Measurements from ENCODE around the gene STYX.
"Not testable (repeated sequence)": the region's sequence is repeated elsewhere in the genome, so short reads cannot be mapped to it uniquely, and the experiment has no call there.

Gene STYX

DNA sequence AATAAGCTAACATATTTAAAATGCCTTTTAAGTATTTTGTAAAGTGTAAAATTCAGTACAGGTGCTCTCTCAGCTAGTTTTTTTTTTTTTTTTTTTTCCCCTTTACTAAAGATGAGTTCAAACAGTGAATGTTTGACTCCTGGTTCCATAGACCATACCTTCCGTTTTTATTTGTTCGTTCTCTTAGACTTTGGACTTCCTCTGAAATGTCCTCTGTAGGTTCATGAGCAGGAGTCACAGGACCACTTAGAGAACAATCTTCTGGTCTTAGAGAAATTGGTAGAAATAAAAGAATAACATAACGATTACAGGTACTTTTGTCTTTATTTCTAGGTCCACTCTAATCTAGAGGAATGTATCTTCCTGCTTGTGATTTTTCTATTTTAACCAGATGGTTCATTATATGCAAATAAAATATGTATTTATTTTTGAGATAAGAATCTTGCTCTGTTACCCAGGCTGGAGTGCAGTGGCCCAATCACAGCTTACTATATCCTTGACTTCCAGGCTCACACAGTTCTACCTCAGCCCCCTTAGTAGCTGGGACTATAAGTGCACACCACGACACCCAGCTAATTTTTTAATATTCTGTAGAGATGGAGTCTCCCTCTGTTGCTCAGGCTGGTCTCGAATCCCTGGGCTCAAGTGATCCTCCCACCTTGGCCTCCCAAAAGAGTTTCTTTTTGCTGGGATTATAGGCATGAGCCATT is 25.8 kb downstream of the STYX start:
- no peaks in the 10 kb centered on the region for H3K27me3 ChIP-seq (ENCODE audit: control insufficient read depth, insufficient read depth, low read length, poor library complexity, severe bottlenecking)
- H3K36me3 ChIP-seq (ENCODE audit: control insufficient read depth, insufficient read depth, low read length): peaks cover 10% of the 10 kb centered on the region
- WGBS, 2 experiments: 88 to 97% methylated on average over 4 to 5 of the region's 5 CpGs
- H3K4me1 ChIP-seq (ENCODE audit: control insufficient read depth, insufficient read depth, low read length): no peaks in the 10 kb centered on the region
- no peaks in the 10 kb centered on the region for H3K9me3 ChIP-seq (ENCODE audit: control insufficient read depth, low read length)
- no peak overlapping the region for H3K27ac ChIP-seq (ENCODE audit: insufficient read depth, low read depth, low read length, poor library complexity, severe bottlenecking)
- no peak overlapping the region for H3K4me3 ChIP-seq (ENCODE audit: insufficient read depth, low read depth, low read length)

DNA sequence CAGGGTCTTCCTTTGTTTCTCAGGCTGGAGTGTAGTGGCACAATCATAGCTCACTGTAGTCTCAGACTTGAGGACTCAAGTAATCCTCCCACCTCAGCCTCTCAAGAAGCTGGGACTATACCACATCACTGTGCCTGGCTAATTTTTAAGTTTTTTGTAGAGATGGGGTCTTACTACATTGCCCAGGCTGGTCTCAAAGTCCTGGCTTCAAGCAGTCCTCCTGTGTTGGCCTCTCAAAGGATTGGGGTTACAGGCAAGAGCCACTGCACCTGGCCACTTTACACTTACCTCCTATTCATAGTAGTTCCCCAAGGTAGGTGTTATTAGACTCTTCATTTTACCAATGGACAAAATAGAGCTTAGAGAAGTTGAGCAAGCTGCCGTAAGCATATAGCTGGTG is 29.2 kb downstream of the STYX start:
- H3K9me3 ChIP-seq (ENCODE audit: control insufficient read depth, low read length): no peaks in the 10 kb centered on the region
- peaks cover 5% of the 10 kb centered on the region for H3K36me3 ChIP-seq (ENCODE audit: control insufficient read depth, insufficient read depth, low read length)
- no peak overlapping the region for H3K27ac ChIP-seq (ENCODE audit: insufficient read depth, low read depth, low read length, poor library complexity, severe bottlenecking)

DNA sequence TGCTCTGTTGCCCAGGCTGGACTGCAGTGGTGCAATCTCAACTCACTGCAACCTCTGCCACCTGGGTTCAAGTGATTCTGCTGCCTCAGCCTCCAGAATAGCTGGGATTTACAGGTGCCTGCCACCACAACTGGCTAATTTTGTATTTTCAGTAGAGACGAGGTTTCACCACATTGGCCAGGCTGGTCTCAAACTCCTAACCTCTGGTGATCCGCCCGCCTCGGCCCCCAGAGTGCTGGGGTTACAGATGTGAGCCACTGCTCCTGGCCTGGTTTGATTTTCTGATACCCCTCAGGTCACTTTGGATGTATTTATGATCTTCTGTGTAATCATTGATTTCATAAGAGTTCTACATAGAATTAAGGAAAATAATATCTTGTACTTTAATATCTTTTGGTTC is 33.0 kb downstream of the STYX start:
- H3K27me3 ChIP-seq (ENCODE audit: control insufficient read depth, insufficient read depth, low read length, poor library complexity, severe bottlenecking); H3K9me3 ChIP-seq (ENCODE audit: control insufficient read depth, low read length); H3K27ac ChIP-seq (ENCODE audit: insufficient read depth, low read depth, low read length, poor library complexity, severe bottlenecking); H3K36me3 ChIP-seq (ENCODE audit: control insufficient read depth, insufficient read depth, low read length); H3K4me3 ChIP-seq (ENCODE audit: insufficient read depth, low read depth, low read length); H3K4me1 ChIP-seq (ENCODE audit: control insufficient read depth, insufficient read depth, low read length): not testable (repeated sequence)
- 84 to 93% methylated on average over 4 of the region's 4 CpGs for WGBS, 2 experiments

More for the DNA sequence above, 29.2 kb downstream of the STYX start:
- Histone ChIP-seq H3K4me1 (ENCODE audit: control insufficient read depth, insufficient read depth, low read length) (no peaks in the 10 kb centered on the region), H3K27me3 (ENCODE audit: control insufficient read depth, insufficient read depth, low read length, poor library complexity, severe bottlenecking) (no peaks in the 10 kb centered on the region), H3K4me3 (ENCODE audit: insufficient read depth, low read depth, low read length) (no peak overlapping the region)
- WGBS, 2 experiments: no CpG with 5 or more reads among the region's 1 CpG

DNA sequence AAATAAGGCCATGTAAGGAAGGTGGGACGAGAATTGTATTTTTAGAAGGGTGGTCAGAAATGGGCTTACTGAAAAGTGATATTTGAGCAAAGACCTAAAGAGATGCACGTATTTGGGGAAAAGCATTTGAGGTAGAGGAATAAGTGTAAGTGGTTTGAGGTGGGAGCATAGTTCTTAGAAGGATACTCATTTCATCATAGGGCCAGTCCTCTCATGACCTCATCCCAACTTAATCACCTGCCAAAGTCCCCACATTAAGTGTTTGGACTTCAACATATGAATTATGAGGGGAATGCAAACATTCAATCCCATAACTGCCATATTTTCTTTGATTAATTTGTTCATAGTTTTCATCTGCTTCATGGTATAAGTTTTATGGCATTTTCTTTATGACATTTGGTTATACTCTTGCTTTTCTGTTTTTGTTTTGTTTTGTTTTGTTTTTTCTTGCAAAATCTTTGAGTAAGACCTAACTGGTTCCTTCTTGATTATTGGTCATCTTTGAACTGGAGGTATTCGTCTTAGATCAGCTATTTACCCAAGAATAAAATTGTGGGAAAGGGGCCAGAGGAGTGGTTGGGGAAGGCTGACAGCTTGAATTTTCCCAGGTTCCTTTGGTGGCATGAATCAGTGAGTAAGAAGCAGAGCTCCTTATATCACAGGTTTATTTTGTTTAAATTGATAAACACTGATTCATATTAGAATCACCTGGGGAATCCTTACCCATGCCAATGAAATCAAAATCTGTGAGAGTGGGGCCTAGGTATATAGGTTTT is 37.3 kb downstream of the STYX start:
- WGBS, 2 experiments: 94% methylated on average over 3 of the region's 3 CpGs
- H3K36me3 ChIP-seq (ENCODE audit: control insufficient read depth, insufficient read depth, low read length): peaks cover 11% of the 10 kb centered on the region
- no peaks in the 10 kb centered on the region for H3K9me3 ChIP-seq (ENCODE audit: control insufficient read depth, low read length)
- H3K4me1 ChIP-seq (ENCODE audit: control insufficient read depth, insufficient read depth, low read length): no peaks in the 10 kb centered on the region
- H3K27ac ChIP-seq (ENCODE audit: insufficient read depth, low read depth, low read length, poor library complexity, severe bottlenecking): no peak overlapping the region
- H3K27me3 ChIP-seq (ENCODE audit: control insufficient read depth, insufficient read depth, low read length, poor library complexity, severe bottlenecking): no peaks in the 10 kb centered on the region
- H3K4me3 ChIP-seq (ENCODE audit: insufficient read depth, low read depth, low read length): no peak overlapping the region

DNA sequence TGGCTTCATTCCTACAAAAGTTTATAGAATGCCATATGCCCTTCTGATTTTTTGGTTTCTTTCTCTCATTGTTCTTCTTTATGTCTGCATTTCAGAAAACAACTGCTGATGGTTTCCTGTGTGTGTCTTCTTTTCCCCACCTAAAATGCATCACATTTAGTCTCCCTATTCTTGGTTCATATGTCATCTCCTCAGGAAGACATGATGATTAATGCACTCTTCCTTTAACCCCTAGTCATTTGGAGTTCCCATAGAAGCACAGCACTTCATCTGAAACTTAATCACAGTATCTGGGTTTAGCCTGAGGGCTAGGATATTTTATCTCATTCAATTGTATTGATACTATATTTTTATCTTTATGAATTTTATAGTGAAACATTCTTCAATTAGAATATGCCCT is 39.9 kb downstream of the STYX start:
- peaks cover 11% of the 10 kb centered on the region for H3K36me3 ChIP-seq (ENCODE audit: control insufficient read depth, insufficient read depth, low read length)
- no peak overlapping the region for H3K27ac ChIP-seq (ENCODE audit: insufficient read depth, low read depth, low read length, poor library complexity, severe bottlenecking)
- H3K4me1 ChIP-seq (ENCODE audit: control insufficient read depth, insufficient read depth, low read length): no peaks in the 10 kb centered on the region
- no peaks in the 10 kb centered on the region for H3K9me3 ChIP-seq (ENCODE audit: control insufficient read depth, low read length)
- no peaks in the 10 kb centered on the region for H3K27me3 ChIP-seq (ENCODE audit: control insufficient read depth, insufficient read depth, low read length, poor library complexity, severe bottlenecking)
- no peak overlapping the region for H3K4me3 ChIP-seq (ENCODE audit: insufficient read depth, low read depth, low read length)

DNA sequence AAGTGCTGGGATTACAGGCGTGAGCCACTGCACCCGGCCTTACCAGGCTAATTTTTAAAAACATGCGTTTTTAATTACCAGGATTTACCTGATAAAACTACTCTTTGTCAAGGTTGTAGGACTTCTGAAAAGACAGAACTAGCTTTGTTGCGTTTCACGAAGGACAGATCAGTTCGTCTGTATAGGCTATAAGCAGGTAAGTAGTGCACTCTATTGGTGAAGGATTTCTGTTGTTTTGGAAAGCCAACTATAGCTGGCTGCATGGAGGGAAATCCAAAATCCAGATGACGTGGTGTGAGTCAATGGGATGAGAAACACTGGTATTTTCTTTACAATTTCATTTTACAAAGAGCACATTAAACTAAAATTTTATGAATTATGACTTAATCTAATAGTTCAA is 46.9 kb downstream of the STYX start:
- 91 to 97% methylated on average over 7 of the region's 7 CpGs for WGBS, 2 experiments
- H3K27me3 ChIP-seq (ENCODE audit: control insufficient read depth, insufficient read depth, low read length, poor library complexity, severe bottlenecking): no peaks in the 10 kb centered on the region
- peaks cover 3% of the 10 kb centered on the region for H3K36me3 ChIP-seq (ENCODE audit: control insufficient read depth, insufficient read depth, low read length)
- no peaks in the 10 kb centered on the region for H3K4me1 ChIP-seq (ENCODE audit: control insufficient read depth, insufficient read depth, low read length)
- H3K9me3 ChIP-seq (ENCODE audit: control insufficient read depth, low read length): no peaks in the 10 kb centered on the region
- H3K27ac ChIP-seq (ENCODE audit: insufficient read depth, low read depth, low read length, poor library complexity, severe bottlenecking): no peak overlapping the region
- no peak overlapping the region for H3K4me3 ChIP-seq (ENCODE audit: insufficient read depth, low read depth, low read length)

DNA sequence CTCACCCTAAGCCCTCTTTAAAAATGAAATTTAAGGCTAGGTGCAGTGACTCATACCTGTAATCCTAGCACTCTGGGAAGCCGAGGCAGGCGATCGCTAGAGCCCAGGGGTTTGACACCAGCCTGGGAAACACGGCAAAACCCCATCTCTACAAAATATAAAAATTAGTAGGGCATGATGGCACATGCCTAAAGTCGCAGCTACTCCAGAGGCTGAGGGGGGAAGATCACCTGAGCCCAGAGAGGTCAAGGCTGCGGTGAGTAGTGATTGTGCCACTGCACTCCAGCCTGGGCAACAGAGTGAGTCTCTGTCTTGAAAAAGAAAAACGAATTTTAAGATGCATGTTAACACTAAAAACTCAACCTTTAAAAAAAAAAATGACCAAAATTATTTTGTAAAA is 48.7 kb downstream of the STYX start:
- Histone ChIP-seq H3K4me1 (ENCODE audit: control insufficient read depth, insufficient read depth, low read length) (no peaks in the 10 kb centered on the region), H3K9me3 (ENCODE audit: control insufficient read depth, low read length) (no peaks in the 10 kb centered on the region), H3K4me3 (ENCODE audit: insufficient read depth, low read depth, low read length) (no peak overlapping the region), H3K36me3 (ENCODE audit: control insufficient read depth, insufficient read depth, low read length) (peaks cover 3% of the 10 kb centered on the region), H3K27me3 (ENCODE audit: control insufficient read depth, insufficient read depth, low read length, poor library complexity, severe bottlenecking) (no peaks in the 10 kb centered on the region), H3K27ac (ENCODE audit: insufficient read depth, low read depth, low read length, poor library complexity, severe bottlenecking) (no peak overlapping the region)
- WGBS, 2 experiments: 94% methylated on average over 6 to 7 of the region's 7 CpGs

DNA sequence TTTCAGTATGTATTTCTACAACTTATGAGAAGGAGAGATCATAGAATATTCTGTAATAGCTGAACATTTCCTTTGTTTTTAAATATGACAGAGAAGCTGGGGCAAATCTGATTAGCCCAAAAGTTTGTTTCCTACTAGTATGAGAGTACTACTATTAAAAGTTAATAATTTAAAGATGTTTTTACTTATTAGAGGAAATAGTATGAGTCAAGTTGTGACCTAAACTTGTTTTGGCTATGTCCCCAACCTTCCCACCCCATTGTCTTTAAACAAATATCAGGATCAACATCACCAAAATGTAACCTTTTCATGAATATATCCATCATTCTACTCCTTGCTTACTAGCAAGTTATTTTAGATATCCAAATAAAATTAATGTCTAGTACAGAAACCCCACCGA is 50.9 kb downstream of the STYX start:
- no peaks in the 10 kb centered on the region for H3K27me3 ChIP-seq (ENCODE audit: control insufficient read depth, insufficient read depth, low read length, poor library complexity, severe bottlenecking)
- no peak overlapping the region for H3K4me3 ChIP-seq (ENCODE audit: insufficient read depth, low read depth, low read length)
- no peak overlapping the region for H3K27ac ChIP-seq (ENCODE audit: insufficient read depth, low read depth, low read length, poor library complexity, severe bottlenecking)
- peaks cover 3% of the 10 kb centered on the region for H3K36me3 ChIP-seq (ENCODE audit: control insufficient read depth, insufficient read depth, low read length)
- no peaks in the 10 kb centered on the region for H3K4me1 ChIP-seq (ENCODE audit: control insufficient read depth, insufficient read depth, low read length)
- no peaks in the 10 kb centered on the region for H3K9me3 ChIP-seq (ENCODE audit: control insufficient read depth, low read length)
- 100% methylated on average over 1 of the region's 1 CpG; no CpG with 5 or more reads in 1 of the 2 experiments for whole genome bisulfite sequencing, 2 experiments

DNA sequence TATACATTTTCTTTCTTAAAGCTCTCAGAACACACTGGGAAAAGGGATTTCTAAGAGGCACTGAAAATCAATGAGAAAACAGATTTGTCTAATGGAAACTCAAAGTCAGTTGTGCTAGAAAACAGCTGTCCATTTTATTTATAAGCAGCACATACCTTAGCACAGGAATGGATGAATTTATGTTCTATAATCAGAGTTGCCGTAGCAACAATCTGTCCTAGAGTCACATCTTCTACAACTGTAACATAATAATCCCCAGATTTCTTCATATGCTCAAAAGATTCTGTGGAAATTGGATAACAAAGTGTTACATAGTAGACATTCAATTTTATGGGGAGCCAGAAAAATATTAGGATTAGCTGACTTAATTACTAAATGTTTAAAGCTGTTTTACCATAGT is 51.7 kb downstream of the STYX start:
- H3K36me3 ChIP-seq (ENCODE audit: control insufficient read depth, insufficient read depth, low read length): peaks cover 3% of the 10 kb centered on the region
- H3K9me3 ChIP-seq (ENCODE audit: control insufficient read depth, low read length): no peaks in the 10 kb centered on the region
- H3K4me1 ChIP-seq (ENCODE audit: control insufficient read depth, insufficient read depth, low read length): no peaks in the 10 kb centered on the region
- WGBS, 2 experiments: 100% methylated on average over 1 of the region's 1 CpG
- no peak overlapping the region for H3K27ac ChIP-seq (ENCODE audit: insufficient read depth, low read depth, low read length, poor library complexity, severe bottlenecking)
- no peaks in the 10 kb centered on the region for H3K27me3 ChIP-seq (ENCODE audit: control insufficient read depth, insufficient read depth, low read length, poor library complexity, severe bottlenecking)
- H3K4me3 ChIP-seq (ENCODE audit: insufficient read depth, low read depth, low read length): no peak overlapping the region

DNA sequence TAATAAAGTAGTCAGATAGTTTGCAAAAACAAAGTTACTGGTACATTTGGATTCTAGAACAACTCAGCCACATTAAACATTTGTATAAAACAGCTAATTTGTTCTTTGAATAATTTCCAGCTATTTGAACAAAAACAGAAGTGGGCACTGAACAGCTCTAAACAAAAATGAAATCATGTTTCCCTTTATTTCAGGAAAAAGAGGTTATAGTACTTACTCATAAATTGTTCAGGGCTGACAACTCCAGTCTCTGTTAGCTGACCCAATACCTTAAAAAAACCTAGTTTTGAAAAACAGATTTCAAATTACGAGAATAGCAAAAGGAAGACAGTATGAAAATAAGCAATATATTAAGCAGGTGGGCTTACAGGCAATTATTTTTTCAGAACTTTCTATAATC is 53.2 kb downstream of the STYX start:
- Histone ChIP-seq H3K27ac (ENCODE audit: insufficient read depth, low read depth, low read length, poor library complexity, severe bottlenecking) (no peak overlapping the region), H3K9me3 (ENCODE audit: control insufficient read depth, low read length) (no peaks in the 10 kb centered on the region), H3K4me3 (ENCODE audit: insufficient read depth, low read depth, low read length) (no peak overlapping the region), H3K27me3 (ENCODE audit: control insufficient read depth, insufficient read depth, low read length, poor library complexity, severe bottlenecking) (no peaks in the 10 kb centered on the region), H3K4me1 (ENCODE audit: control insufficient read depth, insufficient read depth, low read length) (no peaks in the 10 kb centered on the region), H3K36me3 (ENCODE audit: control insufficient read depth, insufficient read depth, low read length) (peaks cover 3% of the 10 kb centered on the region)
- 100% methylated on average over 1 of the region's 1 CpG; no CpG with 5 or more reads in 1 of the 2 experiments for WGBS, 2 experiments
